A673 (cell line): Measurements from ENCODE around the gene BCAS2.

ENCODE experiments used
- EZH2 ChIP-seq: fragments of 200-600 bp; sonication (generic); IDR thresholded peaks from 2 replicates; pipeline ENCODE4 v1.6.1; 2017; ENCODE audit warnings: borderline replicate concordance, low read depth, mild to moderate bottlenecking, mixed read lengths, antibody characterized with exemption, low read length; ENCODE audit not compliant: poor library complexity, severe bottlenecking
- TF ChIP-seq, protein P1 (sequence below): fragments of 300-800, 200-600 bp; sonication (generic); conservative IDR thresholded peaks from 2 replicates; pipeline ENCODE4 v1.5.1; 2017; ENCODE audit warnings: low read depth, mild to moderate bottlenecking, antibody characterized with exemption, low read length, moderate library complexity, mixed read lengths

DNA sequence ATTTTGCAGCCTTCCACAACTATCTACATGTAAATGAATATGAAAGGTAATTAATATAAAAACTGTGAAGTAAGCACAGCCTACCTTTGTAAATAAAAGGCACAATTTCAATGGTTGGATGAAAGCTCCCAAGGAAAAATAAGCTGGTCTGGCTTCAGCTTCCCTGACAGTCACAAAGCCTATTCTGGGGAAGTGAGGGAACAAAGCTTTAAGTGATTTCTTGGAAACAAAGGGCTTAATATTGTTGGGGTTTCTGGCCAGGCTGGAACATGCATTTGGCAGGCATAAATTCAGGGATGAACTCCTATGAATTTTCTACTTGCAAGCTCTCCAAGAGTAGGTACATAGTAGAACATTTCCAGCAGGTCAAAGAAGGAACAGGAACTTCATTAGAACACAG lies 17.3 kb downstream of the BCAS2 start:
- TF ChIP-seq, protein P1, sequence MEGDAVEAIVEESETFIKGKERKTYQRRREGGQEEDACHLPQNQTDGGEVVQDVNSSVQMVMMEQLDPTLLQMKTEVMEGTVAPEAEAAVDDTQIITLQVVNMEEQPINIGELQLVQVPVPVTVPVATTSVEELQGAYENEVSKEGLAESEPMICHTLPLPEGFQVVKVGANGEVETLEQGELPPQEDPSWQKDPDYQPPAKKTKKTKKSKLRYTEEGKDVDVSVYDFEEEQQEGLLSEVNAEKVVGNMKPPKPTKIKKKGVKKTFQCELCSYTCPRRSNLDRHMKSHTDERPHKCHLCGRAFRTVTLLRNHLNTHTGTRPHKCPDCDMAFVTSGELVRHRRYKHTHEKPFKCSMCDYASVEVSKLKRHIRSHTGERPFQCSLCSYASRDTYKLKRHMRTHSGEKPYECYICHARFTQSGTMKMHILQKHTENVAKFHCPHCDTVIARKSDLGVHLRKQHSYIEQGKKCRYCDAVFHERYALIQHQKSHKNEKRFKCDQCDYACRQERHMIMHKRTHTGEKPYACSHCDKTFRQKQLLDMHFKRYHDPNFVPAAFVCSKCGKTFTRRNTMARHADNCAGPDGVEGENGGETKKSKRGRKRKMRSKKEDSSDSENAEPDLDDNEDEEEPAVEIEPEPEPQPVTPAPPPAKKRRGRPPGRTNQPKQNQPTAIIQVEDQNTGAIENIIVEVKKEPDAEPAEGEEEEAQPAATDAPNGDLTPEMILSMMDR = no peak
- no peak for TF ChIP-seq EZH2
